Activated B cell treated with CpG ODN at 0.5 μM for 24 hours (primary cell): ENCODE measurements around the gene ELP1. TPM values are rescaled to one million over a fixed set of nuclear protein-coding genes. Genes with fewer than 3 reads are reported as not detected.

ENCODE experiments used
- ATAC-seq: fragments of 200-7000 bp; cut with Tn5 transposase; one replicate; pipeline ENCODE4 v1.10.0; 2021; ENCODE audit warnings: low read depth, mild to moderate bottlenecking, moderate library complexity
- CTCF ChIA-PET: fragments of 350-600 bp; sonication (Branson Sonifier 250); formaldehyde crosslinking; loops from one replicate; lab custom pipeline; 2021; ENCODE audit warnings: antibody characterized with exemption; lab: Charles Lee
- POLR2A ChIA-PET: fragments of 350-600 bp; sonication (Branson Sonifier 250); formaldehyde crosslinking; loops from one replicate; lab custom pipeline; 2021; ENCODE audit warnings: antibody characterized with exemption; lab: Charles Lee
- DNase-seq: peaks from one replicate; pipeline ENCODE4 v3.0.0; 2022
- H3K27ac Mint-ChIP-seq: one replicate; pipeline ENCODE4 v1.8.0; 2020; ENCODE audit warnings: mixed read lengths
- H3K27me3 Mint-ChIP-seq: one replicate; pipeline ENCODE4 v1.8.0; 2021; ENCODE audit warnings: mixed read lengths
- H3K36me3 Mint-ChIP-seq: one replicate; pipeline ENCODE4 v1.8.0; 2021; ENCODE audit warnings: low read depth, mixed read lengths
- H3K4me1 Mint-ChIP-seq: one replicate; pipeline ENCODE4 v1.8.0; 2021; ENCODE audit warnings: mixed read lengths
- H3K4me3 Mint-ChIP-seq: one replicate; pipeline ENCODE4 v1.8.0; 2020; ENCODE audit warnings: mild to moderate bottlenecking, mixed read lengths
- H3K9me3 Mint-ChIP-seq: one replicate; pipeline ENCODE4 v1.8.0; 2020; ENCODE audit warnings: mixed read lengths
- intact Hi-C: fragments of 100-400 bp; cut with micrococcal nuclease; formaldehyde crosslinking; loops from one replicate; pipeline ENCODE4 v1.15.1; 2024
- total RNA-seq: library from RNA; stranded (reverse); gene quantifications from 2 replicates; pipeline ENCODE4 v1.2.3, GENCODE V29; 2022
- TF ChIP-seq, protein P1 (sequence below): fragments of 200-600 bp; IDR thresholded peaks from one replicate; pipeline ENCODE4 v1.8.0; 2022; ENCODE audit warnings: antibody characterized with exemption, mild to moderate bottlenecking

The ELP1 gene
- total RNA-seq, 1 donor from 2014 or later: 25.0 TPM

DNA sequence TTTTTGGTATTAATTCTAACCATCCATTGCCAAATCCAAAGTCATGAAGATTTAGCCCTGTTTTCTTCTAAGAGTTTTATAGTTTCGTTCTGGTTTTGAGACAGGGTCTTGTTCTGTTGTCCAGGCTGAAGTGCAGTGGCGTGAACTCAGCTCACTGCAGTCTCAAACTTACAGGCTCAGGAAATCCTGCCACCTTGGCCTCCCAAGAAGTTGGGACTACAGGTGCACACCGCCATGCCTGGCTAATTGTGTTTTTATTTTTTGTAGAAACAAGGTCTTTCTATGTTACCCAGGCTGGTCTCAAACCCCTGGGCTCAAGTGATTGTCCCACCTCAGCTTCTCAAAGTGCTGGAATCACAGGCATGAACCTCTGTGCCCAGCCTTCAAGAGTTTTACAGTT lies 50.8 kb downstream of the ELP1 start:
- POLR2A ChIA-PET: interaction anchor here (0.6 kb wide), 1 partner anchor 516 kb away, joined by 3 read pairs; no protein-coding TSS in a partner anchor
- Mint-ChIP-seq H3K27me3 (no peaks in the 10 kb centered on the region), H3K9me3 (no peaks in the 10 kb centered on the region), H3K4me3 (no peak overlapping the region), H3K4me1 (peaks cover 5% of the 10 kb centered on the region), H3K36me3 (peaks cover 70% of the 10 kb centered on the region), H3K27ac (no peak overlapping the region)
- CTCF ChIA-PET: no interaction called here
- no peak for ATAC-seq
- no peak for DNase-seq
- intact Hi-C loops: no loop called here
- TF ChIP-seq, protein P1, sequence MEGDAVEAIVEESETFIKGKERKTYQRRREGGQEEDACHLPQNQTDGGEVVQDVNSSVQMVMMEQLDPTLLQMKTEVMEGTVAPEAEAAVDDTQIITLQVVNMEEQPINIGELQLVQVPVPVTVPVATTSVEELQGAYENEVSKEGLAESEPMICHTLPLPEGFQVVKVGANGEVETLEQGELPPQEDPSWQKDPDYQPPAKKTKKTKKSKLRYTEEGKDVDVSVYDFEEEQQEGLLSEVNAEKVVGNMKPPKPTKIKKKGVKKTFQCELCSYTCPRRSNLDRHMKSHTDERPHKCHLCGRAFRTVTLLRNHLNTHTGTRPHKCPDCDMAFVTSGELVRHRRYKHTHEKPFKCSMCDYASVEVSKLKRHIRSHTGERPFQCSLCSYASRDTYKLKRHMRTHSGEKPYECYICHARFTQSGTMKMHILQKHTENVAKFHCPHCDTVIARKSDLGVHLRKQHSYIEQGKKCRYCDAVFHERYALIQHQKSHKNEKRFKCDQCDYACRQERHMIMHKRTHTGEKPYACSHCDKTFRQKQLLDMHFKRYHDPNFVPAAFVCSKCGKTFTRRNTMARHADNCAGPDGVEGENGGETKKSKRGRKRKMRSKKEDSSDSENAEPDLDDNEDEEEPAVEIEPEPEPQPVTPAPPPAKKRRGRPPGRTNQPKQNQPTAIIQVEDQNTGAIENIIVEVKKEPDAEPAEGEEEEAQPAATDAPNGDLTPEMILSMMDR: no peak

DNA sequence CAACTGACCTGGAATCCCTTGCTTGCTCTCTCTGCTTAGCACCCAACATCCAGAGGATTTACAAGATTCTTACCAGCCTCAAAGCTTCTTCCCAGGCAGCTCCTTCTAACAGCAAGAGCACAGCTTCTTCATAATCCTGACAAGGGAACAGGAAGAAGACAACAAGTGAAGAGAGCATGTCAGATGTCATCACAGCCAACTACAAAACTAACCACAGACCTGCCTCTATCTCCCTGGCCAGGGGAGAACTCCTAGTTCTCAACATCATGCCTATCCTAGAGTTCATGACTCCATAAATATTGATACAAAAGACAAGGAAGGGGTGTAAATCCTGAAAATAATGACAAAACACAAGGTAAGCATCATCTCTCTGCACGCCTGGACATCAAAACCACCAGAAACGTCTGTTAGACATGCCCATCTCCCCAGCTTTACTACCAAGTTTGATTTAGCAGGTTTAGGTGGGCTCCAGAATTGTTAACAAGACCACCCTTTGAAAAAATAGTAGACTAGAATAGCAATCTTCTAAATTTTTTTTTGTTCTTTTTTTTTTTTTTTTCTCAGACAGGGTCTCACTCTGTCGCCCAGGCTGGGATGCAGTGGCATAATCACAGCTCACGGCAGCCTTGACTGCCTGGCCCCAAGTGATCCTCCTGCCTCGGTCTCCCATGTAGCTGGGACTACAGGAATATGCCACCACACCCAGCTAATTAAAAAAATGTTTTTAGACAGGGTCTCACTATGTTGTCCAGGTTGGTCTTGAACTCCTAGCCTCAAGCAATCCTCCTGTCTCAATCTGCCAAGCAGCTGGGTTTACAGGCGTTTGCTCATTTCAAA lies 51.7 kb downstream of the ELP1 start:
- H3K9me3 Mint-ChIP-seq: no peaks in the 10 kb centered on the region
- intact Hi-C loops: no loop called here
- peaks cover 73% of the 10 kb centered on the region for H3K36me3 Mint-ChIP-seq
- TF ChIP-seq, protein P1: no peak
- DNase-seq: no peak
- H3K27ac Mint-ChIP-seq: no peak overlapping the region
- ATAC-seq: no peak
- peaks cover 5% of the 10 kb centered on the region for H3K4me1 Mint-ChIP-seq
- no peaks in the 10 kb centered on the region for H3K27me3 Mint-ChIP-seq
- no peak overlapping the region for H3K4me3 Mint-ChIP-seq
- POLR2A ChIA-PET: interaction anchor here (0.6 kb wide), 1 partner anchor 517 kb away, joined by 3 read pairs; no protein-coding TSS in a partner anchor
- CTCF ChIA-PET: no interaction called here

DNA sequence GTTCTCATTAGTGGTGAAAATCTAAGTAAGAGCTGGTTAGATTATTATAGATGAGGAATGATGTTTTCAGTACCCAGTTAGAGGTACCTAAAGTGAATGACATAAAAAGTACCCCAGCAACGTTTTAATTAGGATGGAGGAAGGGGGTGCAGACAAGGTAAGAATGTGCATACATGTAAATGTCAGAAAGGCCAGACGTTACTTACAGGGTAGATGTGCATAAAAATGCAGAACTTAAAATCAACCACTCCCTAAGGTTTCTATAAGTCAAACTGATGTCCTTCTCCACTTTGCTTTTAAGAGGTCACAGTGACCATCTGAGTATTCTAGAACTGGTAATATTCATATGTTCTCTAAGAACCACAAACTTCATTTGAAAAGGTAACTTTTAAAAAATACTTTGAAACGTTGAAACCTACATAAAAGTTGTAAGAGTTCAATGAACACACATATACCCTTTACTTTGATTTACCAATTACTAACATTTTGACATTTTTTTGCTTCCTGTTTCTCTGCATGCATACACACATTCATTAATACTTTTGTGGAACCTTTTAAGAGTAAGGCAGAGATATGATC lies 53.1 kb downstream of the ELP1 start:
- TF ChIP-seq, protein P1: no peak
- Mint-ChIP-seq H3K4me1 (peaks cover 2% of the 10 kb centered on the region), H3K4me3 (no peak overlapping the region), H3K36me3 (peaks cover 76% of the 10 kb centered on the region), H3K27me3 (no peaks in the 10 kb centered on the region), H3K9me3 (no peaks in the 10 kb centered on the region), H3K27ac (no peak overlapping the region)
- no peak for ATAC-seq
- ChIA-PET POLR2A (no interaction called here), CTCF (no interaction called here)
- DNase-seq: no peak
- intact Hi-C loops: no loop called here

DNA sequence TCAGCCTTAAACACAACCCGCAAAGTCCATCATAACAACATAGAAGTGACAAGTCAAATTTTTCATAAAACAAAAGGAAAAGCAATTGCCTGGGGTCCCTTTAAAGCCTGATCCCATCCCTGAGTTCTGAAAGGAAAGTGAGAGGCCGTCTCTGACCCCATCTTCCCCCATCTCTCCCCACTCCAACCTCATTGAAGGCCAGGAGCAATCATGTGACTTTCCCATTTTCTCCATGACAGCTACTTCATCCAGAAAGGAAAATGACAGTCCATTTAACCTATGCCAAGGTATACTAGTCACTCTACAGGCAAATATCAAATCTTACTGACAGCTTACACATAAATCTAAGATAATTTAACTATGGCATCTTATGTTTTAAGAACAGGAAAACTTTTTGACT lies 56.4 kb downstream of the ELP1 start:
- ChIA-PET CTCF (no interaction called here), POLR2A (interaction anchor here (0.6 kb wide), 1 partner anchor 9 kb away, joined by 5 read pairs; no protein-coding TSS in a partner anchor)
- no peaks in the 10 kb centered on the region for H3K9me3 Mint-ChIP-seq
- no peak overlapping the region for H3K4me3 Mint-ChIP-seq
- no peaks in the 10 kb centered on the region for H3K27me3 Mint-ChIP-seq
- no peak overlapping the region for H3K27ac Mint-ChIP-seq
- H3K4me1 Mint-ChIP-seq: no peaks in the 10 kb centered on the region
- H3K36me3 Mint-ChIP-seq: peaks cover 89% of the 10 kb centered on the region
- intact Hi-C loops: no loop called here
- ATAC-seq (no peak), DNase-seq (no peak)
- TF ChIP-seq, protein P1: no peak

DNA sequence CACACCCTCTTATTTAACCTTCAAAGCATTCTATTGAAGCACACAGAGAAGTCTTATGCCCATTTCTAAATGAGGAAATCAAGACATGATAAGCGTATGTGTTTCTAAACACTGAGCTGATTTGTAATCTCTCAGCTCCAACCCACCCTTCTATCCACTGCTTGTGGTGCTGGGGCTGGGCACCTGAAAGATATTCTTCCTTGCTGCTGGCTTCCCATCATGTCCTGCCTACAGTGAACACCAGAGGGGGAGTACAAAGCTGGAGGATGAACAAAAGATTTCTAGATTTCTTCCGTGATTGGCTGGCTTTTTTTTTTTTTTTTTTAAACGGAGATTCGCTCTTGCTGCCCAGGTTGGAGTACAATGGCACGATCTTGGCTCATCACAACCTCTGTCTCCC lies 57.5 kb downstream of the ELP1 start:
- ChIA-PET POLR2A (no interaction called here), CTCF (no interaction called here)
- H3K36me3 Mint-ChIP-seq: peaks cover 90% of the 10 kb centered on the region
- H3K27me3 Mint-ChIP-seq: no peaks in the 10 kb centered on the region
- no peaks in the 10 kb centered on the region for H3K4me1 Mint-ChIP-seq
- intact Hi-C loops: no loop called here
- DNase-seq (no peak), ATAC-seq (no peak)
- H3K4me3 Mint-ChIP-seq: no peak overlapping the region
- no peak overlapping the region for H3K27ac Mint-ChIP-seq
- H3K9me3 Mint-ChIP-seq: no peaks in the 10 kb centered on the region
- TF ChIP-seq, protein P1: no peak
